HEK293 (cell line): ENCODE measurements around the gene HS3ST6.

Source experiments
- ZNF274 ChIP-seq, 2 experiments: fragments of 200-500 bp in 1 of 2; fragments of 450-650 bp in 1 of 2; sonication (Bioruptor generic) in 1 of 2; formaldehyde crosslinking in 1 of 2; IDR thresholded peaks; 2 replicates each; pipeline versions ENCODE4 v1.5.1 to v1.6.1; 2014 to 2016; ENCODE audit warnings: borderline replicate concordance in 1 of 2, inconsistent platforms in 1 of 2, low read length in 1 of 2, missing biosample characterization in 1 of 2, missing genetic modification characterization in 1 of 2
- TF ChIP-seq, protein P1 (sequence below): fragments of 450-650 bp; formaldehyde crosslinking; IDR thresholded peaks from 2 replicates; pipeline ENCODE4 v1.5.1; 2016; ENCODE audit warnings: missing biosample characterization, missing genetic modification characterization, borderline replicate concordance
- TF ChIP-seq, protein P2 (sequence below): fragments of 450-650 bp; formaldehyde crosslinking; IDR thresholded peaks from 2 replicates; pipeline ENCODE4 v1.5.1; 2016; ENCODE audit warnings: missing biosample characterization, missing genetic modification characterization

DNA sequence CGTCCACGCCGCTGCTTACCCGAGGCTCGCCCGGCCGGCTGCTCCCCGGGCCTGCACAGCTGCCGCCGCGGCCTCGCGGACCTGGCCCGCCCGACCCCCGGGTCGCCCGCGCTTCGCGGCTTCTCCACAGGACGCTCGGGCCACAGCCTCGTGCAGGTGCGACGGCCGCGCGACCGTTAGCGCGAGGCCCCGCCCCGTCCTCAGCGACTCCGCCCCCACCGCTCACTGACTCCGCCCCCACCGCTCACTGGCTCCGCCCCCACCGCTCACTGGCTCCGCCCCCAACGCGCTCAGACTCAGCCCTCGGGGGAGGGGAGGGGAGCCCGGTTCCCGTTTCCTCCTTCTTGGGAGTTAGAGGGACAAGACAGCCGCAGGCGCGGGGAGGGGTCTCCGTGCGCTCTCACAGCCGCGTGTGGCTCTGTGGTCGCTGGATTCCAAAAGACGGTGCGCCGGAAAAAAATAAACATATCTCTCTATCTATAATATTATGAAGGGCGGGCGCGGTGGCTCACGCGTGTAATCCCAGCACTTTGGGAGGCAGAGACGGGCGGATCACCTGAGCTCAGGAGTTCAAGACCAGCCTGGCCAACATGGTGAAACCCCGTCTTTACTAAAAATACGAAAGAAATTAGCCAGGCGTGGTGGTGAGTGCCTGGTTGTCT, 46.1 kb downstream of the HS3ST6 start, which contains the start of gene MEIOB:
- TF ChIP-seq, protein P1, sequence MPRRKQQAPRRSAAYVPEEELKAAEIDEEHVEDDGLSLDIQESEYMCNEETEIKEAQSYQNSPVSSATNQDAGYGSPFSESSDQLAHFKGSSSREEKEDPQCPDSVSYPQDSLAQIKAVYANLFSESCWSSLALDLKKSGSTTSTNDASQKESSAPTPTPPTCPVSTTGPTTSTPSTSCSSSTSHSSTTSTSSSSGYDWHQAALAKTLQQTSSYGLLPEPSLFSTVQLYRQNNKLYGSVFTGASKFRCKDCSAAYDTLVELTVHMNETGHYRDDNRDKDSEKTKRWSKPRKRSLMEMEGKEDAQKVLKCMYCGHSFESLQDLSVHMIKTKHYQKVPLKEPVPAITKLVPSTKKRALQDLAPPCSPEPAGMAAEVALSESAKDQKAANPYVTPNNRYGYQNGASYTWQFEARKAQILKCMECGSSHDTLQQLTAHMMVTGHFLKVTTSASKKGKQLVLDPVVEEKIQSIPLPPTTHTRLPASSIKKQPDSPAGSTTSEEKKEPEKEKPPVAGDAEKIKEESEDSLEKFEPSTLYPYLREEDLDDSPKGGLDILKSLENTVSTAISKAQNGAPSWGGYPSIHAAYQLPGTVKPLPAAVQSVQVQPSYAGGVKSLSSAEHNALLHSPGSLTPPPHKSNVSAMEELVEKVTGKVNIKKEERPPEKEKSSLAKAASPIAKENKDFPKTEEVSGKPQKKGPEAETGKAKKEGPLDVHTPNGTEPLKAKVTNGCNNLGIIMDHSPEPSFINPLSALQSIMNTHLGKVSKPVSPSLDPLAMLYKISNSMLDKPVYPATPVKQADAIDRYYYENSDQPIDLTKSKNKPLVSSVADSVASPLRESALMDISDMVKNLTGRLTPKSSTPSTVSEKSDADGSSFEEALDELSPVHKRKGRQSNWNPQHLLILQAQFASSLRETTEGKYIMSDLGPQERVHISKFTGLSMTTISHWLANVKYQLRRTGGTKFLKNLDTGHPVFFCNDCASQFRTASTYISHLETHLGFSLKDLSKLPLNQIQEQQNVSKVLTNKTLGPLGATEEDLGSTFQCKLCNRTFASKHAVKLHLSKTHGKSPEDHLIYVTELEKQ (tag by site-specific recombination): no peak
- TF ChIP-seq, protein P2, sequence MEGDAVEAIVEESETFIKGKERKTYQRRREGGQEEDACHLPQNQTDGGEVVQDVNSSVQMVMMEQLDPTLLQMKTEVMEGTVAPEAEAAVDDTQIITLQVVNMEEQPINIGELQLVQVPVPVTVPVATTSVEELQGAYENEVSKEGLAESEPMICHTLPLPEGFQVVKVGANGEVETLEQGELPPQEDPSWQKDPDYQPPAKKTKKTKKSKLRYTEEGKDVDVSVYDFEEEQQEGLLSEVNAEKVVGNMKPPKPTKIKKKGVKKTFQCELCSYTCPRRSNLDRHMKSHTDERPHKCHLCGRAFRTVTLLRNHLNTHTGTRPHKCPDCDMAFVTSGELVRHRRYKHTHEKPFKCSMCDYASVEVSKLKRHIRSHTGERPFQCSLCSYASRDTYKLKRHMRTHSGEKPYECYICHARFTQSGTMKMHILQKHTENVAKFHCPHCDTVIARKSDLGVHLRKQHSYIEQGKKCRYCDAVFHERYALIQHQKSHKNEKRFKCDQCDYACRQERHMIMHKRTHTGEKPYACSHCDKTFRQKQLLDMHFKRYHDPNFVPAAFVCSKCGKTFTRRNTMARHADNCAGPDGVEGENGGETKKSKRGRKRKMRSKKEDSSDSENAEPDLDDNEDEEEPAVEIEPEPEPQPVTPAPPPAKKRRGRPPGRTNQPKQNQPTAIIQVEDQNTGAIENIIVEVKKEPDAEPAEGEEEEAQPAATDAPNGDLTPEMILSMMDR (tag by site-specific recombination): no peak
- TF ChIP-seq ZNF274 (IDR thresholded peaks at IDR 0.05; ENCODE audit: low read length) (no peak), ZNF274 (tag by site-specific recombination; IDR thresholded peaks at IDR 0.05; ENCODE audit: borderline replicate concordance) (no peak)
